Vagina (tissue), 2 donors: ENCODE results near the gene SP8.

Experiments used
- CTCF ChIP-seq, 3 experiments: fragments of 450-650 bp in 2 of 3; fragments of 200-600 bp in 1 of 3; sonication (generic) in 1 of 3; IDR thresholded peaks; one replicate each; pipeline ENCODE4 v1.5.1; 2017 to 2019; ENCODE audit warnings: antibody characterized with exemption in 3 of 3, mild to moderate bottlenecking in 2 of 3, moderate library complexity in 2 of 3
- POLR2A ChIP-seq, 2 donors: fragments of 450-650 bp; IDR thresholded peaks; one replicate each; pipeline ENCODE4 v1.6.1; 2017; ENCODE audit warnings: antibody characterized with exemption in 2 of 2, mild to moderate bottlenecking in 2 of 2, moderate library complexity in 2 of 2

GRCh38 chr7:20795361-20795760 lies 8.7 kb upstream of the SP8 start:
- TF ChIP-seq CTCF (IDR thresholded peaks at IDR 0.05), result no peak
- no peak for TF ChIP-seq POLR2A (IDR thresholded peaks at IDR 0.05)
